ENCODE measurements around the gene BFAR. TPM values are rescaled to one million over a fixed set of nuclear protein-coding genes. Genes with fewer than 3 reads are reported as not detected.
"Not testable (repeated sequence)": the region's sequence is repeated elsewhere in the genome, so short reads cannot be mapped to it uniquely, and the experiment has no call there.

The BFAR gene
- total RNA-seq, 1 experiment from 2014 or later: 146 TPM

DNA sequence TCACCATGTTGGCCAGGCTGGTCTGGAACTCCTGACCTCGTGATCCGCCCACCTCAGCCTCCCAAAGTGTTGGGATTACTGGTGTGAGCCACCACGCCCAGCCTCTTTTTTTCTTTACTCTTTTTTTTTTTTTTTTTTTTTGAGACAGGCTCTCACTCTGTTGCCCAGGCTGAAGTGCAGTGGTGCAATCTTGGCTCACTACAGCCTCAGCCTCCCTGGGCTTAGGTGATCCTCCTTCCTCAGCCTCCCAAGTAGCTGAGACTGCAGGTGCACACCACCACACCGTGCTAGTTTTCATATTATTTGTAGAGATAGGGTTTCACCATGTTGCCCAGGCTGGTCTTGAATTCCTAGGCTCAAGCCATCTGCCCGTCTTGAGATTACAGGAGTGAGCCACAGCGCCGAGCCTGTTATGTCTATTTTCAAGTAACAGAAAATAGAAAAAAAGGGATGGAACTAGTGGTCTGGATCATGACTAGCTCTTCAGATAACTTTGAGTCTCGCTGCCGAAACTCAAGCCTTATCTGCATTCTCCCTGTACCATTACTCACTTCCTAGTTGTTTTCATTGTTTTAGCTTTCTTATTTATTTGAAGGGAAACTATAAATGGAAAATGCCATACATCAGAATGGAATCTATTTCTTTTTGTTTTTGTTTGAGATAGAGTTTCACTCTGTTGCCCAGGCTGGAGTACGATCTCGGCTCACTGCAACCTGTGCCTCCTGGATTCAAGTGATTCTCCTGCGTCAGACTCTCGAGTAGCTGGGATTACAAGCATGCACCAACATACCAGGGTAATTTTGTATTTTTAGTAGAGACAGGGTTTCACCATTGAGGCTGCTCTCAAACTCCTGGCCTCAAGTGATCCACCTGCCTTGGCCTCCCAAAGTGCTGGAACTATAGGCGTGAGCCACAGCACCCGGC, 53.4 kb downstream of the BFAR start:
- peak; percentile 42 for DNase-seq (ENCODE audit: low spot score)

DNA sequence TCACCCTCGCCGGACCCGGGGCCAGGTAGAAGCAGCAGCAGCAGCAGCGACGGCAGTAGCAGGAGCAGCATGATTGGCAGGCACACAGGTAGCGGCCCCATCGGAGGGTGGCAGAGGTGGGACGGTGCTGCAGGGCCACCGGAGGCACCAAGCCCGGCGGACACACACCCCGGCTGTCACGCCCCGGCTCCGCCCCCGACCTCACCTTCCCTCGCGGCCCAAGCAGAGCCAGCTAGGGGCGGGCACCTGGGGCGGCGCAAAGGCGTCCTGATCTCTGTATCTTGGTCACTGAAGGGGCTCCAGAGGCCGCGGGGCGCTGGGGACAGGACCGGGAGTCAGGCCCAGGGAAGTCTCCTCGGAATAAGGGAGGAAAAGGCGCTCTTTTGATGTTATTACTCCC, 61.4 kb downstream of the BFAR start, which contains the start of gene PLA2G10:
Gene PLA2G10, minus strand, starts transcription at position 180 of the 400 bp plus-strand sequence. Its CDS starts 79 bp downstream, at position 101.
- DNase-seq (ENCODE audit: low spot score): not testable (repeated sequence)

DNA sequence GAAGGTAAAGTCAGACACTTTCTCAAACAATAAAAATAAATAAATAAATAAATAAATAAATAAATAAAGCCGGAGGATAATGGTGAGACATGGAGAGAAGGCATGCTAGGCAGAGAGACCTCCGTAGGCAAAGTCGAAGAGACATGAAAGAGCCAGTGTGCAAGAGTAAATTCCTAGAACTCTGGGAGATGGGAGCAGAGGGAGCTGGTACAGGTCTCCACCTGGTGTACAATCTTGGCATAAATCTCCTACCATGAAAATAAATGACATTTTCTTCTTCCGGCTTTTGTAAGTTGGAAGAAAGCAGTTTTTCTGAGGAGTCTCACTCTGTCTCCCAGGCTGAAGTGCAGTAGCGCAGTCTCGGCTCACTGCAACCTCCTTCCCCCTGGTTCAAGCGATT, 69.1 kb downstream of the BFAR start:
- DNase-seq (ENCODE audit: low spot score): not testable (repeated sequence)

DNA sequence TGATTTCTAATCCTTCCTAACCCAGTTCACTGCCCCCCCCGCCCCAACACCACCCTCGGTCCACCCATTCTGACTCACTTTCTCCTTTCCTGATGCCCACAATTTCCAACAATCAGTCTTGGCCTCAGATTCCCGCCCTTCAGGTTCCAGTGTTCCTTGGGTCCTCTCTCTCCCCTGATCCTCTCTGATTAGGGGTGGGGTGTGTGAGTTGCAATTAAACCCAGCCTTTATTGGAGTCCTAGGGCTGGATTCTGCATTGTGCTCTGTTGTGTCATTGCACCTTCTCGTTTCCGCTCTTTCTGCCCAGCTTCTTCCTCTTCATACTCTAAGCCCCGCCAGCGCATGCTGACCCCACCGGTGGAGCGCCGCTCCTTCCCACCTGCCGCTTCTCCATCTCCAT, 69.9 kb downstream of the BFAR start:
- DNase-seq (ENCODE audit: low spot score): not testable (repeated sequence)

DNA sequence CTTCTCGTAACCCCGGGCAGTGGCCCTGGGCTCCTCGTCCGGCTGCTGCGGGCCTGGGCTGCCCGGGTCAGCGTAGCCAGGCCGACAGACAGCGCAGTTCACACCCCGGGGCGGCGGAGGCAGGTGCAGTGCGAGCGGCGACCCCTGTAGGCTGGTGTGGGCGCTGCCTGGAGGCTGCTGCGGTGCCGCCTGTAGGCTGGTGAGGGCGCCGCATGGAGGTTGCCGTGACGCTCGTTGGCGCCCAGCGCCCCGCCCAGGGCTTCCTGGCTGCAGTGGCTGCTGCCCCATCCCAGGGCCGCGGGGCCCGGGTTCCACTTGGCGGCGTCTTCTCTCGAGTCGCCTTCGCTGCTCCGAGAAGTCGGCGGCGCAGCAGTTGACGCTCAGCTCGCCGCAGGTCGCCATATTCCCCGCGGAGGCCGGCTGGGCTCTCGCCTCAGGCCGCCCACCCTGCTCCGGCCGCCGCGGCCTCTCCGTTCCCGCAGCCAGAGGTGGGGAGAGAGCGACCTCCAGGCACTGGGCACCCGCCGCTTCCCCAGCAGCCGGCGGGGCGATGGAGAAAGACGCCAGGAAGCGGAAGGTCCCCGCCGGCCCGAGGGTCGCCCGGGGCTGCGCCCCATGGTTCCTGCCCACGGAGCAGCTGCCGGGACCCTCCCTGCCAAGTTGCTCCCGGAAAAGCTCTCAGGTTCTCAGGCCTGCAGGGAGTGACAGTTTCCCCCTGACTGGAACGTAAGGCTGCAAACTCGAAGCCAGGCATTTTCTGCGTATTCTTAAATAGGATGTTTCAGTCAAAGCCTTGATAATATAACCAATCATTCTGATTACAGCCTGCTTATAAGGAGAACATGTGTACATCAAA, 70.6 kb downstream of the BFAR start, which contains the start of gene NPIPA3:
Gene NPIPA3, plus strand, starts transcription at position 256 of the 856 bp plus-strand sequence. CDS start 5,533 bp downstream, outside the sequence.
- DNase-seq (ENCODE audit: low spot score): not testable (repeated sequence)

Other genes starting within 250 kb of the BFAR start
- gene PARN, start 2.7 kb upstream of the BFAR start, total RNA-seq (2014; rRNA removed; shearing (Covaris generic)): 64.6 and 86.6 TPM in 2 replicates
- gene PLA2G10, start 61.4 kb downstream of the BFAR start, total RNA-seq (2014; rRNA removed; shearing (Covaris generic)): not detected in 2 replicates
- gene NPIPA3, start 70.5 kb downstream of the BFAR start, total RNA-seq (2014; rRNA removed; shearing (Covaris generic)): 0.50 and 0.72 TPM in 2 replicates
- 0.50 and 0.72 TPM in 2 replicates for gene NPIPA2, start 109.6 kb downstream of the BFAR start, total RNA-seq (2014; rRNA removed; shearing (Covaris generic))
- gene NOMO1, start 200.8 kb downstream of the BFAR start, total RNA-seq (2014; rRNA removed; shearing (Covaris generic)): 119 and 135 TPM in 2 replicates